ENCODE measurements around the gene TESK2.

TESK2 gene

DNA sequence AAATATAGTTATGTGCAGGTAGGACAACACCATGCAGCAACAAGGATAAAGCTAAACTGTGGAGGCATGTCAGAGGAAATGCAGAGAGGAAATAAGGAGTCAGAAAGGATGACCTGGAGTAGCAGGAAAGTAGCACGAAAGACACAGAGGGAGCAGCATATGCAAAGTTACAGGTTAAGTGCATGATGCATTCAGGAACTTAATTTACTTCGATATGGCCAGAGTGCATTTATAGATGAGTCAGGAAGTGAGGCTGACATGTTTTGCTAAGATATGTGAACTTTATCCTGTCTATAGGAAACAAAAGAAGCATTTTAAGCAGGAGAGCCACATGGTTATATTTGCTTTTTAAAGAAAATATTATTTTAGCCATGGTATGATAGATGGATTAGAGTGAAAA, 135.3 kb downstream of the TESK2 start:
- TF ChIP-seq GATA3 (IDR thresholded peaks at IDR 0.05; ENCODE audit: low read depth, low read length): no peak
- TF ChIP-seq GATA2 (IDR thresholded peaks at IDR 0.05; ENCODE audit: low read depth, low read length): no peak

DNA sequence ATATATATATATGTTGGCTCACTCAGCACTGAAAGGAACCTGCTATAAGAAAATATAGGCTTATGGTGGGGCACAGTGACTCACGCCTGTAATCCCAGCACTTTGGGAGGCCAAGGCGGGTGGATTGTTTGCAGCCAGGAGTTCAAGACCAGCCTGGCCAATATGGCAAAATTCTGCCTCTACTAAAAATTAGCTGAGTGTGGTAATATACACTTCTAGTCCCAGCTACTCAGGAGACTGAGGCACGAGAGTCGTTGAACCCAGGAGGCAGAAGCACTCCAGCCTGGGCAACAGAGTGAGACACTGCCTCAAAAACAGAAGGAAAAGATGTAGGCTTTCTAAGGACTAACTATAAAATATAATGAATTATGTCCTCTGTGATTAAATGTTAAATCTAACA, 136.1 kb downstream of the TESK2 start:
- TF ChIP-seq GATA2 (IDR thresholded peaks at IDR 0.05; ENCODE audit: low read depth, low read length): no peak
- no peak for TF ChIP-seq GATA3 (IDR thresholded peaks at IDR 0.05; ENCODE audit: low read depth, low read length)

DNA sequence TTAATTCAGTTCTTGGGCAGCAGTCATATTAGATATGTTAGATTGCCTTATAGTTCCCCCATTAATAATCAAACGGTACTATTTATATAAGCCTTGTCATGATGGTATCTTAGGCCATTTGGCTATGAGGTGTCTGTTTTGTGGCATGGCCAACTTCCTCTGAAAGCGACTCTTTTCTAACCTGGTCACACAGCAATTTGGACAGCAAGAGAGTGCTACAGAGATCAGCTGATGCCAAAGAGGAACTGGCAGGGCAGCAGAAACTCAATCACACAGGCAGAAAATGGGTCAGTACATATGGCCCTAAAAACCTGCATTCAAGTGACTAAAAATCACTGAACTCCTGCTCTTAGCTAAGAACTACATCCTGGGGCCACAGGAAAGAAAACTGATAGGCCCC, 137.3 kb downstream of the TESK2 start:
- TF ChIP-seq GATA3 (IDR thresholded peaks at IDR 0.05; ENCODE audit: low read depth, low read length) (no peak), GATA2 (IDR thresholded peaks at IDR 0.05; ENCODE audit: low read depth, low read length) (no peak)

DNA sequence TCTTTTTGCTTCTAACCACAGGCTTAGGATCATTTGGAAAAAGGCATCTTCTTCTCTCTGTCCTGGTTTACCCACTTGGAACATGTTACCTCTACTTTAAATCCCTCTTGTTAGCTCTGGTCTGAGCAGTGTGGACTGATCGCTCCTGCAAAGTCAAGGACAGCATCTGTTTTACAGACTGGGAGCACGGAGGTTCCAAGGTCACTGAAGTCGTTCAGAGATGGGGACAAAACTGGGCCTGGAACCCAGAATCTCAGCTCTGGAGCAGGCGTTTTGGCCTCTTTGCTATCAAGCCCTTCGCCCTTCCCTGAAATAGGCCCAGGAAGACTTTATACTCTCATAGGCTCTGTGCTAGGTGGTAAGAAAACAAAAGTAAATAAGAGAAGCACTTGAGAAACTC, 139.5 kb downstream of the TESK2 start:
- TF ChIP-seq GATA3 (IDR thresholded peaks at IDR 0.05; ENCODE audit: low read depth, low read length): no peak
- no peak for TF ChIP-seq GATA2 (IDR thresholded peaks at IDR 0.05; ENCODE audit: low read depth, low read length)

DNA sequence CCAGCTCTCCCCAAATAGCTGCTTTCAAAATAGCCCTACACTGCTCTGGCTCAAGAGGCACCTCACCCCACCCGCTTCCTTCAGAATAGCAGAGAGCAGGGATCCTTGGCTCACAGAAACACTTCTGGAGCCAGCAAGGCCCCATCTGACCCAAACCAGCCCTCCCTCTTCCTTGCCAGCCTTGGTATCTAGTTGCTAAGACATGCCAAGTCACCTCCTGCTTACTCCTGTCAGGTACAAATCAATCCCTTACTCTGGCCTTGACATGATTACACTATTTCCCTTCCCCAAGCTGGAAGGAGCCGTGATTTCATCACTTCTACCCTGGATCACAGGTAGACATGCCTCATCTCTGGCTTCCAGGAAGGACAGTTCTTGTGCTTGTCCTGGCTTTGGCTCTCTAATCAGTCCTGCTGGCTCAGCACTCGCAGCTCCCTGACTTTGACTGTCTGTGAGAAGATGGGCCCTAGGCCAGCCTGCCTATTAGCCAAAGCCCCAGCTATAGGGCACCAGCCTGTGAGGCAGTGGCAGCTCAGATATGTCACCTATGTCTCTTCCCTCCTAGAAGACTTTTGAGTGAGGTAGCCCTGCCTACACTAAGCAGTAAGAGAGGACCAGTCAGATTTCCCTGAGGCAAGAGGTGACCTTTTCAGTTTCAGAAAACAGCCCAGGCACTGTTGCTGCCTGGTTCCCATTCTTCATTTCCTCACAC, 141.8 kb downstream of the TESK2 start:
- no peak for TF ChIP-seq GATA2 (IDR thresholded peaks at IDR 0.05; ENCODE audit: low read depth, low read length)

- TF ChIP-seq GATA3 (IDR thresholded peaks at IDR 0.05; ENCODE audit: low read depth, low read length): no peak
- TF ChIP-seq GATA2 (IDR thresholded peaks at IDR 0.05; ENCODE audit: low read depth, low read length): no peak
Observed at GRCh38 chr1:45348609-45348965, 142.4 kb downstream of the TESK2 start.

DNA sequence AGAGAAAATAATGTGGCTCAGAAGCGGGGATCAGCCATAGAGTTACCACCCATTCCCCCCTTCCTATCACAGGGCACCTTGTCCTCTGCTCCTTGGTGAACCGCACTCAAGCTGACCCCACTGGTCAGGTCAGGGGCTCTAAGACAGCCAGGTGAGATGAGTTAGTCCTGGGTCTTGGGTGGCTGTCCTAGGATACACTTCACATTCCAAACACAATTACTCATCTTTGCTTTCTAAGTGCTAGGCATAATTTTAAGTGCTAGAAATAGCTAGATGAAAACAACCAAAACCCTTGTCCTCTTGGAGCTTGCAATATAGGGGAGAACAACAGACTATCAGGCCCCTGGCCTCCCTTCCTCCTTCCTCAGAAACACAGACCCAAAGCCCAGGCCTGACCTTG, 142.9 kb downstream of the TESK2 start:
- TF ChIP-seq GATA2 (IDR thresholded peaks at IDR 0.05; ENCODE audit: low read depth, low read length) (no peak), GATA3 (IDR thresholded peaks at IDR 0.05; ENCODE audit: low read depth, low read length) (no peak)

DNA sequence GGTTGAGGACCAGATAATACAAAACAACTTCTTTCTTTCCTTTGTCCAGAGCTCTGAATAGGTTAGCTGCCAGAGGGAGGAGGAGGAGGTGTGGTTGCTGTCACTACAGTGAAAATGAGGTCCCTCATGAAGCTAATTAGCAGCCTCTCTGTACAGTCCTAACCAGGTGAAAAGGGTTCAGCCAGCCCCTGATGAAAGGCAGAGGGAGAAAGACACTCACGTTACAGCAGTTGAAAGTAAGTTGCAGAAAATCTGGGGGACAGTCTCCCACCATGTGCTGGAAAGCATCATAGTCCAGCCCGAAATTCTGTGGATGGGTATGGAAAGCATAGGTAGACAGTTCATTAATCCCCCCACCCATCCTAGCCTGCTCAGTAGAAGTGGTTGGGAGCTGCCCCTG, 144.5 kb downstream of the TESK2 start:
- no peak for TF ChIP-seq GATA3 (IDR thresholded peaks at IDR 0.05; ENCODE audit: low read depth, low read length)
- no peak for TF ChIP-seq GATA2 (IDR thresholded peaks at IDR 0.05; ENCODE audit: low read depth, low read length)

- no peak for TF ChIP-seq GATA3 (IDR thresholded peaks at IDR 0.05; ENCODE audit: low read depth, low read length)
- TF ChIP-seq GATA2 (IDR thresholded peaks at IDR 0.05; ENCODE audit: low read depth, low read length): no peak
Observed at GRCh38 chr1:45345014-45345413, 145.9 kb downstream of the TESK2 start.

GRCh38 chr1:45344499-45344898, 146.5 kb downstream of the TESK2 start:
- no peak for TF ChIP-seq GATA2 (IDR thresholded peaks at IDR 0.05; ENCODE audit: low read depth, low read length)
- TF ChIP-seq GATA3 (IDR thresholded peaks at IDR 0.05; ENCODE audit: low read depth, low read length): no peak

- TF ChIP-seq GATA2 (IDR thresholded peaks at IDR 0.05; ENCODE audit: low read depth, low read length) (no peak), GATA3 (IDR thresholded peaks at IDR 0.05; ENCODE audit: low read depth, low read length) (no peak)
Observed at GRCh38 chr1:45340816-45341466, 150.0 kb downstream of the TESK2 start.

DNA sequence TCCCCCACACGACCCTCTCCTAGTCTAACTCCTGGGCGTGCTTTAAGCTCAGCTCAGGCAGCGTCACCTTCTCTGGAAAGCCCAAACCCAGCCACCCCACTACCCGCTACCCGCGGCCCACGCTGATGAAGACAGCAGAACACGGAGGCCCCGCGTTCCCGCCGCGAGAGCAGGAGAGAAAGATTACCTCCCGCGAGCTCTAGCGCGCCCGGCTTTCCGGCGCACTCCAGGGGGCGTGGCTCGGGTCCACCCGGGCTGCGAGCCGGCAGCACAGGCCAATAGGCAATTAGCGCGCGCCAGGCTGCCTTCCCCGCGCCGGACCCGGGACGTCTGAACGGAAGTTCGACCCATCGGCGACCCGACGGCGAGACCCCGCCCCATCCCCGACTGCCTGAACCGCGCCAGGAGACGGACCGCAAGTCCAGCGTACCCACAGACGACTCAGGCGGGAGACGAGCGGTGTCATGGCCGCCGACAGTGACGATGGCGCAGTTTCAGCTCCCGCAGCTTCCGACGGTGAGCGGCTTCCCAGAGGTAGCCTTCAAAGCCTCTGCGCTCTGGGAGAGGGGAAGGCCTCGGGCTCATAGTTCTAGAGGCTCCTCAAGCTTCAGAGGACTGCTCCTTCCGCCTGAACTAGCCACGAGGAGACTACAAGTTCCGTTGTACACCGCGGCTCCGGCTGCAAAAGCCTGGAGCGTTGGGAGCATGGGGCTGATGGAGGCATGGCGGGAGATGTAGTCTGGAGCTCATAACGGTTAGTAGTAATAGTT, 151.0 kb downstream of the TESK2 start, which contains the start of the genes MUTYH and TOE1:
Gene MUTYH, minus strand, starts transcription at position 652 of the 770 bp plus-strand sequence. CDS start 5,935 bp downstream, outside the sequence.
Gene TOE1, plus strand, starts transcription at position 382 of the 770 bp plus-strand sequence. Its CDS starts 83 bp downstream, at position 465.
- TF ChIP-seq GATA3 (IDR thresholded peaks at IDR 0.05; ENCODE audit: low read depth, low read length) (no peak), GATA2 (IDR thresholded peaks at IDR 0.05; ENCODE audit: low read depth, low read length) (no peak)

DNA sequence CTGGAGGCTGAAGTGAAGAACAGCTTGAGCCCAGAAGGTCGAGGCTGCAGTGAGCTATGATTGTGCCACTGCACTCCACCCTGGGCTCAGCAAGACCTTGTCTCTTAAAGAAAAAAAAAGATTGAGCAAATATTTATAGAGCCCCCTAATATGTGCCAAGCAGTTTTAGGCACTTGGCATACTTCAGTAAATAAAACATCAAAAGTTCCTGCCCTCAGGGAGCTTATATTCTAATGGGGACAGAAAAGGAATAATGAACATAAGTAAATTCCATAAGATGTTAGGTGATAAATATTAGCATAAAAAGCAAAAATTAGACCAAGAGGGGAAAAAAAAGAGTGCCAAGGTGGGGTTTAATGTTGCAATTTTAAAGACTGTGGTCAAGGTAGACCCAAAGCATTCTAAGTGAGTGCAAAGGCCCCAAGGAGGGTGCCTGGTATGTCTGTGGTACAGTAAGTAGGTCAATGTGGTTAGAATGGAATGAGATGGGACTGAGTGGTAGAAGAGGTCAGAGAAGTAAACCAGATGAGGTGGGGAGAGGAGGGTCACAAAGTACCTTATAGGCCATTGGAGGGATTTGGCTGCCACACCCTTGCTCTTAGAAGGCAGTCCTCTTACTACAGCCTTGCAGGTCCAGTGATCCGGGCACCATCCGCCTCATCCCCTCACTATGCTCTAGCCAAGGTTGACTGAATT, 153.2 kb downstream of the TESK2 start:
- TF ChIP-seq GATA3 (IDR thresholded peaks at IDR 0.05; ENCODE audit: low read depth, low read length) (no peak), GATA2 (IDR thresholded peaks at IDR 0.05; ENCODE audit: low read depth, low read length) (no peak)

GRCh38 chr1:45335855-45336324, 155.1 kb downstream of the TESK2 start:
- TF ChIP-seq GATA2 (IDR thresholded peaks at IDR 0.05; ENCODE audit: low read depth, low read length): no peak
- no peak for TF ChIP-seq GATA3 (IDR thresholded peaks at IDR 0.05; ENCODE audit: low read depth, low read length)

Measured in SH-SY5Y (cell line).